Measurements from ENCODE around the gene ID3.
A peak's percentile ranks its signal among the peaks of the same experiment; 100 is the strongest.

ID3 gene

GRCh38 chr1:23566304-23566703 lies 7.0 kb upstream of the ID3 start:
- DNase-seq, result no peak

DNA sequence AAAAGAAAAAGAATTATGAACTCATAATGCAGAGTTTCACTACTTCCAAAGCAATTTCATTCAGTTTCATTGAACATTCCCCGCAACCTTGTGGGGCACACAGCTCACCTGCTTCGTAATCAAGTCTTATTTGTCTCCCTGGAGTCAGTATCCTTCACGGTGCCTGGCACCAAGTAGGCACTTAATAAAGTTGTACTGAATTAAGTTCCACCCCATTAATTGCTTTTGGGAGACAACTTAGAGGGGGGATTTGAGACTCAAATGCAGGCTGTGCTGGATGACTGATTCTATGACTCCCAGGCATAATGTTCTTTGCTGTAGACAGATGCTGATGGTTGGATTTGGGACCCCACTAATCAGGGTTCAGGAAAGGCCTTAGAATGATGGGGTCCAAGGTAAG lies 6.5 kb upstream of the ID3 start:
- no peak for DNase-seq

GRCh38 chr1:23564529-23565122 lies 5.3 kb upstream of the ID3 start:
- DNase-seq, result no peak

GRCh38 chr1:23563755-23564374 lies 4.6 kb upstream of the ID3 start:
- DNase-seq, result no peak

- no peak for DNase-seq
These were observed 3.7 kb upstream of the ID3 start for GRCh38 chr1:23563003-23563402.

- peak in 55 of 56 donors; percentile 13 to 94 (median 84) for DNase-seq
These were observed 3.0 kb upstream of the ID3 start for GRCh38 chr1:23562137-23562876.

- no peak for DNase-seq
These were observed 2.5 kb upstream of the ID3 start for GRCh38 chr1:23561813-23562100.

DNA sequence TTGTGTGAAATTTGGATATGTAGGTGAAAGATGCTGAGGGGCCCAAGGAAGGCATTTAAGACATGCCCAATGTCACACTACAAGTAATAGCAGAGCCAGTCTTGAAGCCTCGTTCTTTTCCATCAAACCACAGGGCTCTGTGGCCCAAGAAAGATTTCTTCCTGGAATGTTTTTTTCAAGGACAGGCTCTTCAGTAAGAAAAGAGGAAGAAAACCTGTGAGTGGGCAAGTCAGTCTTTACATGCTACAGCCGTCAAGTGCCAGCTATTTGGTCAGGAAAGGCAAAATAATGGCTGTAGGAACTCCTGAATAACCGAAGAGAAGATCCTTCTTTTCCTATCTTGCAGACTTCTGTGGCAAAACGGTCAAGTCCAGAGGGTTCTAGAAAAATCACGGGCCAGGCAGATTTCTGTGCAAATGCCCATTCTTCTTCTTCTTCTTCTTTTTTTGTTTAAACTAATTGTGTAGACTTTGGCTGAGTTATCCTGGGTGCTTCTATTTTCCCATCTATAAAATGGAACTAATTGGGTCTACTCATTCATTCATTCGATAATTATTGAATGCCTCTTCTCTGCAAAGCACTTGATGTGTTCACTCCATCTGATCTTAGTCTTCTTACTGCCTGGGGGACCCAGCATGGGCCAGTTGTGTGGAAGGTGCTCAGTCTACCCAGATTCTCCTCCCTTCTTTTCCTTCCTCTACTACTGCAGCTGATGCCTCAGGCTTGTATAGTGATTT lies 1.9 kb upstream of the ID3 start:
- no peak for DNase-seq

- no peak for DNase-seq
These were observed 862 bp upstream of the ID3 start for GRCh38 chr1:23559985-23560741.

DNA sequence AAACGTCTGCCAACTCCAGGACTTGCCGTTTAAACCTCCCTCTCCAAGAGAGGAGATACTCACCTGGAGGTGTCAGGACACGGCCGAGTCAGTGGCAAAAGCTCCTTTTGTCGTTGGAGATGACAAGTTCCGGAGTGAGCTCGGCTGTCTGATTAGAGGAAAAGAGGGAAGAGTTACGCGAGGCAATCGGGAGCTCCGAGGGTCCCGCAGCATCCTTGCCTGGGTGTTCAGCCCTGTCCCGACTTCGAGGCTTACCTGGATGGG lies 497 bp downstream of the ID3 start:
- no peak for DNase-seq

GRCh38 chr1:23558140-23558871 lies 995 bp downstream of the ID3 start:
- peak in 1 of 56 donors; percentile 25 for DNase-seq

DNA sequence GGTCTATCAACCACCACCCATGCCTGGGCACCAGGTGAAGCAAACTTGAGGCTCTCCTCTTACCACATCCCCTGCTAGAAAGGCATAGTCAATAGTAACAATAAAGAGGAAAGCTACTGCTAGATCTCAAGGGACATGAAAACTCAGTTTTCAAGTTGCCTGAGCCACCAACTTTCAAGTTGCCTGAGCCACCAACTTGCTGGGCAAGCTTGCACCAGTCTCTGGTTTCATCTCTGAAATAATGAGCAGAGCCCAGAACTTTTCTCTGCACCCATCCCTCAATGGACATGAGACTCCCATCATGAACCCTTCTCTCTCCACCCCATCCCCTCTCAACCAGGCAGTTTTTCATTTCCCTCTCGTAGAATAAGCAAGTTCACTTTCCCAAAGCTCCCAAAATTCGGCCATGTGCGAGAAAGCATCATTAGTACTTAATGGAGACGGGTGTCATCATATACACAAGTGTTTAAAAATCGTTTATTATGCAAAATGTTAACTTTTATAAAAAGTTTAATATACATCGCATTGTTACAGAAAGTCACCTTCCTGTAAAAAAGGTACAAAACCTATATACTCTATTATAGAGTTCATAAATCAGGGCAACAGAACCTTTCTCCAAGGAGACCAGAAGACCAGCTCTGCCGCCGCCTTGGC lies 1.7 kb downstream of the ID3 start:
- no peak for DNase-seq

DNA sequence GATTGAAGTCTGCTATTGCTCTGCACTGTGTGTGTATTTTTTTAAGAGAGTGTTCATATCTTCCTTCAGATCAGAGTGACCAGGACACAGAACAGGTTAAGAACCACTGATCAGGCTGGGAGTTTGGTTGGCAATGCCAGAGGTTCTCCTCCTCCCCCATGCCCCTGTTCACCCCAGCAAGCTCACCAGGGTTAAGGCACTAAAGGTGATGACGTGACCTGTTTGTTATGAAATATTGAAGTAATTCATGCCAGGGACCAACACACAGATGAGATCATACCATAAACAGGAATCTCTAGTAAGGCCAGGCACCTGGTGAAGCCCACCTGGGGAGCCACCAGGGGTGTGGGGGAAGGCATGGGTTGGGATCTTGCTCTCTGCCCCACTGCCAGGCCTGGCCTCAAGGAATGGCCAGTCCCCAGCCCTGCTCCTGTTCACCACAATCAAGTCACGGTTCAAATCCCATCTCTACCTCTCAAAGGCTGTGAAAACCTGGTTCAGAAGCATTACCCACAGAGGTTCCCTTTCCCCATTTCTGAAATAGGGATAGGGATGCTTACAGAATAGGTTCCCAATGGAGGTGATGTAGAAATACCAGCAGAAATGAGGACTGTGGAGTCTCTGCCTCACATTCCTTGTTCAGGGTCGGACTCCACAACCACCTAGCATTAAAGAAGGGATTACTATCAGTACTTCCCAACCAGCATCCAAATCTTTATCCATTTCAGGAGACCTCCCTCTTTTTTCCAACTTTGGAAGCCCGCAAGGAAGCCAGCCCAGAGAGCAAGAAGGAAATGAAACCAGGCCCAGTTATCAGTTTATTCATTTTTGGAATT lies 2.4 kb downstream of the ID3 start:
- no peak for DNase-seq

GRCh38 chr1:23555986-23556634 lies 3.2 kb downstream of the ID3 start:
- no peak for DNase-seq

DNA sequence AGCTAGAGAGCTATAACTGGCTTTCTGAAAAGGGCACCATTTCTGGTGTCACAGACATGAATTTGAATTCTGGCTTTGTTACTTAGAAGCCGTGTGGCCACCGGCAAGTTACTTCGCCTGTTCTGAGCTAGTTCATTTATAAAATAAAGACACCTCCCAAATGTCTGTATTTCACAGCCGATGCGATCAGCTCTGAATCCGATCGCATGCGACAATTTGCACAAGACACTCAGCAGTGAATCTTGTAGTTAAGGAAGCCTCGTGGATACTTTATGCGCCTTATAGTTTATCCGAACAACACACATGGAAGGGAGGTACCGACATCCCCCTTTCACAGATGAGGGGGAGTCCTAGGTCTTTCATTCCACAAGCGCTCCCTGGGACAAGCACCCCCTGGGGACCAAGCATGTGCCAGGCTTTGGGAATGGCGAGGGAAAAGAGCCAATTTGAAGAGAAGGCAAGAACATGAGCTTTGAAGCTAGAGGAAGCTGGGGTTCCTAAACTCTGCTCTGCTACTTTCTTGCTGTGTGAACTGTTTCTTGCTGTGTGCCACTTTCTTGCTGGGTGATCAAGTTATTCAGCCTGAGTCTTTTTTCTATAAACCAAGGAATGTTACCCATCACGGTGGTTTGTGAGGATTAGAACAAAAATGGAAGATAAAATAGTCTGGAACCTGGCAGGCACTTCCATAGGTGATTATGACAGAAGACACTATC lies 3.9 kb downstream of the ID3 start:
- DNase-seq, result peak in 6 of 56 donors; percentile 23 to 52 (median 40)

- DNase-seq, result peak in 54 of 56 donors; percentile 25 to 91 (median 74)
These were observed 4.6 kb downstream of the ID3 start for GRCh38 chr1:23554481-23555269.

- peak in 1 of 56 donors; percentile 34 for DNase-seq
These were observed 5.2 kb downstream of the ID3 start for GRCh38 chr1:23554127-23554480.

All from nucleus accumbens (tissue), 56 donors.